Fibroblast of the aortic adventitia (primary cell): Measurements from ENCODE around the gene SEMA4G. TPM values are rescaled to one million over a fixed set of nuclear protein-coding genes. Genes with fewer than 3 reads are reported as not detected.

ENCODE experiments used
- DNase-seq: peaks from one replicate; pipeline ENCODE4 v3.0.0-alpha.2; 2010; ENCODE audit warnings: low read depth
- H3K4me3 ChIP-seq: 2 replicates; pipeline ENCODE4 v1.5.1; 2011; ENCODE audit warnings: low read depth, mild to moderate bottlenecking, control low read depth, low read length, moderate library complexity
- total RNA-seq: library from RNA; depleted of rRNA; stranded (reverse); fragments of >200 nt; gene quantifications from 2 replicates; pipeline ENCODE4 v1.2.3, GENCODE V29; 2012; ENCODE audit warnings: low replicate concordance
- TF ChIP-seq, protein P1 (sequence below): IDR thresholded peaks from 2 replicates; pipeline ENCODE4 v1.5.1; 2011; ENCODE audit warnings: mild to moderate bottlenecking, low read length, control low read depth, inconsistent platforms; ENCODE audit not compliant: insufficient read depth

SEMA4G gene
- total RNA-seq, 1 donor, result 0.81 TPM

DNA sequence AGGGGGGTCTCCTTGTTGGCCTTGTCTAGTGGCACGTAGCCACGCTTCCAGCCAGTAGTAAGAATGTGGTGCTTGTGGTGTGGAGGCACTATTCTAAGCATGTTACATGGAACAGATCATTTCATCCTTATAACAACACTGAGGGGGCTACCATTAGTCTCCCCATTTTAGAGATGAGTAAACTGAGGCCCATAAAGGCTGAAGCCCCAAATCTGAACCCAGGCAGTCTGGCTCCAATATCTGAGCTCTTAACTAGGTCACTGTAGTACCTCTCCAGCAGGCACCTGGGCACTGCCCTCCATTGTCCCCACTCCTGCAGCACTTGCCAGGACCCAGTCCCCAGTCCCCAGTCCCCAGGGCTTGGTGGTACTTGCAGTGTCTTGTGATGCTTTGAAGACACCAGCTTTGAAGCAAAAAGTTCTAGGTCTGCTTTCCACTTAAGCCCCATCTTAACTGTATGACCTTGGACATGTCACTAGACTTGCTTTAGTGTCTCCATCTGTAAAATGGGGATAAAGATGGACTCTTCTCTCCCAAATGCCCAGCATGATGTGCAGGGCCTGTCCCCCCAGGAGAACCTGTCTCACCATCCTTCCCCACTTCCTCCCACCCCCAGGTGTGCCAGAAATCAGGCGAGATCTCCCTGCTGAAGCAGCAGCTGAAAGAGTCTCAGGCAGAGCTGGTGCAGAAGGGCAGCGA, 36.7 kb downstream of the SEMA4G start:
- no peak overlapping the region for H3K4me3 ChIP-seq
- TF ChIP-seq, protein P1, sequence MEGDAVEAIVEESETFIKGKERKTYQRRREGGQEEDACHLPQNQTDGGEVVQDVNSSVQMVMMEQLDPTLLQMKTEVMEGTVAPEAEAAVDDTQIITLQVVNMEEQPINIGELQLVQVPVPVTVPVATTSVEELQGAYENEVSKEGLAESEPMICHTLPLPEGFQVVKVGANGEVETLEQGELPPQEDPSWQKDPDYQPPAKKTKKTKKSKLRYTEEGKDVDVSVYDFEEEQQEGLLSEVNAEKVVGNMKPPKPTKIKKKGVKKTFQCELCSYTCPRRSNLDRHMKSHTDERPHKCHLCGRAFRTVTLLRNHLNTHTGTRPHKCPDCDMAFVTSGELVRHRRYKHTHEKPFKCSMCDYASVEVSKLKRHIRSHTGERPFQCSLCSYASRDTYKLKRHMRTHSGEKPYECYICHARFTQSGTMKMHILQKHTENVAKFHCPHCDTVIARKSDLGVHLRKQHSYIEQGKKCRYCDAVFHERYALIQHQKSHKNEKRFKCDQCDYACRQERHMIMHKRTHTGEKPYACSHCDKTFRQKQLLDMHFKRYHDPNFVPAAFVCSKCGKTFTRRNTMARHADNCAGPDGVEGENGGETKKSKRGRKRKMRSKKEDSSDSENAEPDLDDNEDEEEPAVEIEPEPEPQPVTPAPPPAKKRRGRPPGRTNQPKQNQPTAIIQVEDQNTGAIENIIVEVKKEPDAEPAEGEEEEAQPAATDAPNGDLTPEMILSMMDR, result no peak
- no peak for DNase-seq

DNA sequence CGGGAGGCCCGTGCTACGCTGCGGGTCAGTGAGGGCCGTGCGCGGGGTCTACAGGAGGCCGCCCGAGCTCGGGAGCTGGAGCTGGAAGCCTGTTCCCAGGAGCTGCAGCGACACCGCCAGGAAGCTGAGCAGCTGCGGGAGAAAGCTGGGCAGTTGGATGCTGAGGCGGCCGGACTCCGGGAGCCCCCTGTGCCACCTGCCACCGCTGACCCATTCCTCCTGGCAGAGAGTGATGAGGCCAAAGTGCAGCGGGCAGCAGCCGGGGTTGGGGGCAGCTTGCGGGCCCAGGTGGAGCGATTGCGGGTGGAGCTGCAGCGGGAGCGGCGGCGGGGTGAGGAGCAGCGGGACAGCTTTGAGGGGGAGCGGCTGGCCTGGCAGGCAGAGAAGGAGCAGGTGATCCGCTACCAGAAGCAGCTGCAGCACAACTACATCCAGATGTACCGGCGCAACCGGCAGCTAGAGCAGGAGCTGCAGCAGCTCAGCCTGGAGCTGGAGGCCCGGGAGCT, 37.3 kb downstream of the SEMA4G start:
- TF ChIP-seq, protein P1, result no peak
- no peak overlapping the region for H3K4me3 ChIP-seq
- DNase-seq, result no peak

DNA sequence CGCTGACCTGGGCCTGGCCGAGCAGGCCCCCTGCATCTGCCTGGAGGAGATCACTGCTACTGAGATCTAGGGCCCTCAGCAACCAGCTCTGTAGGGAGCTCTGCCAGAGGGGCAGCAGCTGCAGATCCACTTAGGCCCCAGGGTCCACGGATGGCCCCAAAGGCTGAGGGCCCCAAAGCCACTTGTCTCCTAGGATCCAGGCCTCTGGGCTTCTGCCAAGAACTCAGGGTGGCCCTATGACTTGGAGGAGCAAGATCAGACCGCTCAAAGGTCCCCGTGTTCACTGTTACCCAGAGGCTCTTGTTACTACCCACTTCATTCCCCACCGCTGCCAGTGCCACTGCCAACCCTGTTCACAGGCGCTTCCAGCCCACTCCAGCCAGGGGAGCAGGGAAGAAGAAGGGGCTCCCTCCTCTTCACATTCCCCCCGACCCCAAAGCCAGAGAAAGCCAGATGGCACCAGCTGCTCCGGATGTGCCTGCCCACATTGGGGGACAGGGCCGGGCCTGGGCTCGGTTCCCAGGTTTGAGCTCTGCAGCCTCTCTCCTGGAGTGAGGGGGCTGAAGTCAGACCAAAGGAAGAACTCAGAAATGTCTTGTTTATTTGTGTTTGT, 37.9 kb downstream of the SEMA4G start:
- no peak for DNase-seq
- TF ChIP-seq, protein P1, result no peak
- no peak overlapping the region for H3K4me3 ChIP-seq

DNA sequence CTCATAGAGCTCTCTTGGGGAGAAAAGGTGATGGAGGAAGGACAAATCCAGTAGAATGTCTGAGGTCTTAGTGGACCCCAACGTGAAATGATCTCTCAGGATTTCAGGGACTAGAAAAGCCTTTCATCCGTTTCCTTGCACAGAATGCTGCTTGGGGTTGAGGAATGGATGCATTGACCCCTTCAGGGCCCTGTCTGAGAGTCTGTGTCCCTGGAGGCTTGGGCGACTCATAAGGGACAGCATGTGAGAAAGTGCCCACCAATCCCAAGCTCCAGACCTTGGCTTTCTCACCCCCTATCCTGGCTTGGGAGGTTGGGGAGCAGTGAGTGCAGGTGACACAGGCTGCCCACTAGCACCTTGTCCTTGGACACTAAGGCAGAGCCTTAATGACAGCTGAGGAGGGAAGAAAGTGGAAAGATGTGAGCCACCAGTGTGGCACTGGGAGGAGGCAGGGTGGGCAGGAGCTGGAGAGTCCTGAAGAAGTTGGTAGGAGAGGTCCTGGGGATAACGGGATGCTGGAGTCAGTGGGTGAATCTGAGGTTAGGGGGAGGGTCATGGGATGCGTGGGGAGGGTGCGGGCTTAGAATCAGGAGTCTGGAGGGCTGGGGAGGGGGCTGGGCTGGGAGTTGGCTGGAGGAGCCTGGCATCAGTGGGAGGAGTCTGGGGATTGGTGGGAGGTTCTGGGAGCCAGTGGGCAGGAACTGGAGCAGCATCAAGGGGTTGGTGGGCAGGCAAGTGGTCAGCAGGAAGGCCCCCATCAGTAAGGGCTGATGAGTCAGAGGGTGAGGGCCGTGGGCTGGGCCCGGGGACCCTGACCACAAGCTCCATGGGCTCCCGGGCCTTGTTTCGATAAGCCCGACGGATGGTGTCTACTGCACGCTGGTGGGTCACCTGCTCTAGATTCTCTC, 38.9 kb downstream of the SEMA4G start:
- no peak for DNase-seq
- no peak overlapping the region for H3K4me3 ChIP-seq
- TF ChIP-seq, protein P1, result no peak

DNA sequence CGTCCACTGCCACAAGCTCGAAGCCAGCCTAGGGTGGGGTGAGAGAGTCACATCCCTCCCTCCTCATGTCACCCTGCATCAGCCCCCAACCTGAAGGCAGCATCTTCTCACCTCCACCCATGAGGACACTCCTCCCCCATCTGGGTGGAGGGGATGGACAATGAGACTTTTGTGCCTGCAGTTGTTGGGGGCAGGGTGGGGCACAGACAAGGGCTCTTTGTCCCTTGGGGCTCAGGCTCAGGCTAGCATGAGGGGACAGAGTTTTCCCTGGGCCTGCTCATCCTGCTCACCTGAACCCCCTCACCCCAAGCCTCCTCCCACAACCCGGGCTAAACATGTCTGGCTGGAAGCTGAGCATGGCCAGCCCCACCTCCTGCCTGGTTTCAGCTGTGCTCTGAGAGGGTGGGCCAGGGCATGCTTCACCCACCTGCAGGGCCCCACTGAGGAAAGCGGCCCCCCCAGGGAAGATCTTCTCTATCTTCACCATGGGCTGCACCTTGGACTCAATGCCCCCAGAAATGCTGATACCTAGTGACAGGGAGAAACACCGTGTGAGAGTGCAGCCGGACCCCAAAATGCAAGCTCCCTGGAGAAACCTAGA, 39.6 kb downstream of the SEMA4G start:
- TF ChIP-seq, protein P1, result no peak
- no peak overlapping the region for H3K4me3 ChIP-seq
- no peak for DNase-seq

DNA sequence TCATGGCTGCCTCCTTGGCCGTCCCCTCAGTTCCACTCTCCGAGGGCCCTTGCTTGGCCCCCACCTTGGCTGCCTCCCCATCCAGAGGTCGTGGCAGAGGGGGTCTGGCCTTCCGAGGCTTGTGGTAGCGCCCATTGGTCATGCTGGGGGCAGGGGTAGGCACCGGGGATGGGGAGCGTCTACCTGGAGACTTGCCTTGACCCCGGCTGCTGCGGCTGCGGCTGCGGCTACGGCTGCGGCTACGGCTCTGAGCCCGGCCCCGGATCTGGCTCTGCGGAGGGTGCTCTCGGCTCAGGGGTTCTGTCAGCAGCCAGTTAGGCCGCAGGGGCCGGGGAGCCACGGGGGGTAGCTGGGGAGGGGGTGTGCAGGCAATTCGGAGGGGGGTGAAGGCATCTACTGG, 41.0 kb downstream of the SEMA4G start:
- no peak for DNase-seq
- TF ChIP-seq, protein P1, result no peak
- no peak overlapping the region for H3K4me3 ChIP-seq
